ENCODE data around the gene YEATS2. TPM values are rescaled to one million over a fixed set of nuclear protein-coding genes. Genes with fewer than 3 reads are reported as not detected.

The YEATS2 gene
- total and polyA plus RNA-seq, 2 experiments from 2014 or later: 15.2 to 72.8 TPM

DNA sequence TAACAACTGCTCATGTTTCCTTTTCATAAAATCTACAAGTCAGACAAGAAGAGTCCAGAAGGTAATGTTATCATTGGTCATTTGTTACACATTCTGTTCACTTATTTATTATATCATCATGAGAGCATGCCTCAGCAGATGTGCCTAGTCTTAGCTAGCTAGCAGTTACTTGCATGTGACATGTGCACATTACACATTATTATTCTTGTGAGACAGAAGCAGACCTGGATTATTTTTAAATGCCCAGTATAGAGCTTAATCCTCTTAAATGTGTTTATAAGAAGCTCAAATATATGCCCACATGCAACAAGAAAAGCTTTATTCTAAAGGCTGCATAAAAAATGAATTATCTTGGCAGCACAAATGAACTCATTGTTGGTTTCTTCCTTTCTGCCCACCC is 12.6 kb downstream of the YEATS2 start:
- no peaks in the 10 kb centered on the region for H3F3A ChIP-seq (replicated peaks; ENCODE audit: low read depth)
- Mint-ChIP-seq H3K4me1 (no peaks in the 10 kb centered on the region; the same call in 2 of the 3 replicates), H3K36me3 (ENCODE audit: low read depth) (peaks cover 11% of the 10 kb centered on the region), H3K4me3 (no peak overlapping the region), H3K27me3 (ENCODE audit: insufficient read depth, low read depth, poor library complexity) (peaks cover 5% of the 10 kb centered on the region), H3K9me3 (no peaks in the 10 kb centered on the region), H3K27ac (no peak overlapping the region)
- no peaks in the 10 kb centered on the region for H3K27me3 ChIP-seq (ENCODE audit: insufficient read depth)
- DNase-seq (ENCODE audit: low spot score) (no peak), ATAC-seq (no peak)
- H2AFZ ChIP-seq: no peak overlapping the region
- H3K4me3 ChIP-seq: no peak overlapping the region
- H3K36me3 ChIP-seq (ENCODE audit: insufficient read depth): peaks cover 3% of the 10 kb centered on the region; the same call in 1 of the 2 replicates
- H3K27ac ChIP-seq (ENCODE audit: low read depth): no peak overlapping the region
- H4K20me1 ChIP-seq (replicated peaks; ENCODE audit: insufficient read depth): peaks cover 59% of the 10 kb centered on the region
- H3K79me2 ChIP-seq (replicated peaks; ENCODE audit: insufficient read depth): peaks cover 100% of the 10 kb centered on the region
- no peaks in the 10 kb centered on the region for H3K9me2 ChIP-seq (ENCODE audit: insufficient read depth)
- no peaks in the 10 kb centered on the region for H3K4me1 ChIP-seq (ENCODE audit: insufficient read depth)
- TF ChIP-seq POLR2AphosphoS5 (IDR thresholded peaks at IDR 0.05; ENCODE audit: low read depth) (no peak), EZH2phosphoT487 (IDR thresholded peaks at IDR 0.05; ENCODE audit: unreplicated experiment) (no peak), STAT1 (IDR thresholded peaks at IDR 0.05; ENCODE audit: unreplicated experiment) (no peak), JUNB (IDR thresholded peaks at IDR 0.05; ENCODE audit: unreplicated experiment) (no peak), CREB1 (CRISPR knock-in tag; IDR thresholded peaks at IDR 0.05; ENCODE audit: low read depth) (no peak), ZNF331 (CRISPR knock-in tag; IDR thresholded peaks at IDR 0.05; ENCODE audit: low read depth) (no peak), EZH2 (IDR thresholded peaks at IDR 0.05; ENCODE audit: low read depth, unreplicated experiment) (no peak), ZNF114 (CRISPR knock-in tag; IDR thresholded peaks at IDR 0.05) (no peak), NANOG (IDR thresholded peaks at IDR 0.05; ENCODE audit: borderline replicate concordance) (no peak)
- TF ChIP-seq, protein P1, sequence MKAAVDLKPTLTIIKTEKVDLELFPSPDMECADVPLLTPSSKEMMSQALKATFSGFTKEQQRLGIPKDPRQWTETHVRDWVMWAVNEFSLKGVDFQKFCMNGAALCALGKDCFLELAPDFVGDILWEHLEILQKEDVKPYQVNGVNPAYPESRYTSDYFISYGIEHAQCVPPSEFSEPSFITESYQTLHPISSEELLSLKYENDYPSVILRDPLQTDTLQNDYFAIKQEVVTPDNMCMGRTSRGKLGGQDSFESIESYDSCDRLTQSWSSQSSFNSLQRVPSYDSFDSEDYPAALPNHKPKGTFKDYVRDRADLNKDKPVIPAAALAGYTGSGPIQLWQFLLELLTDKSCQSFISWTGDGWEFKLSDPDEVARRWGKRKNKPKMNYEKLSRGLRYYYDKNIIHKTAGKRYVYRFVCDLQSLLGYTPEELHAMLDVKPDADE (IDR thresholded peaks at IDR 0.05): no peak
- TF ChIP-seq, protein P2, sequence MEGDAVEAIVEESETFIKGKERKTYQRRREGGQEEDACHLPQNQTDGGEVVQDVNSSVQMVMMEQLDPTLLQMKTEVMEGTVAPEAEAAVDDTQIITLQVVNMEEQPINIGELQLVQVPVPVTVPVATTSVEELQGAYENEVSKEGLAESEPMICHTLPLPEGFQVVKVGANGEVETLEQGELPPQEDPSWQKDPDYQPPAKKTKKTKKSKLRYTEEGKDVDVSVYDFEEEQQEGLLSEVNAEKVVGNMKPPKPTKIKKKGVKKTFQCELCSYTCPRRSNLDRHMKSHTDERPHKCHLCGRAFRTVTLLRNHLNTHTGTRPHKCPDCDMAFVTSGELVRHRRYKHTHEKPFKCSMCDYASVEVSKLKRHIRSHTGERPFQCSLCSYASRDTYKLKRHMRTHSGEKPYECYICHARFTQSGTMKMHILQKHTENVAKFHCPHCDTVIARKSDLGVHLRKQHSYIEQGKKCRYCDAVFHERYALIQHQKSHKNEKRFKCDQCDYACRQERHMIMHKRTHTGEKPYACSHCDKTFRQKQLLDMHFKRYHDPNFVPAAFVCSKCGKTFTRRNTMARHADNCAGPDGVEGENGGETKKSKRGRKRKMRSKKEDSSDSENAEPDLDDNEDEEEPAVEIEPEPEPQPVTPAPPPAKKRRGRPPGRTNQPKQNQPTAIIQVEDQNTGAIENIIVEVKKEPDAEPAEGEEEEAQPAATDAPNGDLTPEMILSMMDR (conservative IDR thresholded peaks at IDR 0.05; ENCODE audit: low read depth in 2 of 2): no peak
- TF ChIP-seq, protein P3, sequence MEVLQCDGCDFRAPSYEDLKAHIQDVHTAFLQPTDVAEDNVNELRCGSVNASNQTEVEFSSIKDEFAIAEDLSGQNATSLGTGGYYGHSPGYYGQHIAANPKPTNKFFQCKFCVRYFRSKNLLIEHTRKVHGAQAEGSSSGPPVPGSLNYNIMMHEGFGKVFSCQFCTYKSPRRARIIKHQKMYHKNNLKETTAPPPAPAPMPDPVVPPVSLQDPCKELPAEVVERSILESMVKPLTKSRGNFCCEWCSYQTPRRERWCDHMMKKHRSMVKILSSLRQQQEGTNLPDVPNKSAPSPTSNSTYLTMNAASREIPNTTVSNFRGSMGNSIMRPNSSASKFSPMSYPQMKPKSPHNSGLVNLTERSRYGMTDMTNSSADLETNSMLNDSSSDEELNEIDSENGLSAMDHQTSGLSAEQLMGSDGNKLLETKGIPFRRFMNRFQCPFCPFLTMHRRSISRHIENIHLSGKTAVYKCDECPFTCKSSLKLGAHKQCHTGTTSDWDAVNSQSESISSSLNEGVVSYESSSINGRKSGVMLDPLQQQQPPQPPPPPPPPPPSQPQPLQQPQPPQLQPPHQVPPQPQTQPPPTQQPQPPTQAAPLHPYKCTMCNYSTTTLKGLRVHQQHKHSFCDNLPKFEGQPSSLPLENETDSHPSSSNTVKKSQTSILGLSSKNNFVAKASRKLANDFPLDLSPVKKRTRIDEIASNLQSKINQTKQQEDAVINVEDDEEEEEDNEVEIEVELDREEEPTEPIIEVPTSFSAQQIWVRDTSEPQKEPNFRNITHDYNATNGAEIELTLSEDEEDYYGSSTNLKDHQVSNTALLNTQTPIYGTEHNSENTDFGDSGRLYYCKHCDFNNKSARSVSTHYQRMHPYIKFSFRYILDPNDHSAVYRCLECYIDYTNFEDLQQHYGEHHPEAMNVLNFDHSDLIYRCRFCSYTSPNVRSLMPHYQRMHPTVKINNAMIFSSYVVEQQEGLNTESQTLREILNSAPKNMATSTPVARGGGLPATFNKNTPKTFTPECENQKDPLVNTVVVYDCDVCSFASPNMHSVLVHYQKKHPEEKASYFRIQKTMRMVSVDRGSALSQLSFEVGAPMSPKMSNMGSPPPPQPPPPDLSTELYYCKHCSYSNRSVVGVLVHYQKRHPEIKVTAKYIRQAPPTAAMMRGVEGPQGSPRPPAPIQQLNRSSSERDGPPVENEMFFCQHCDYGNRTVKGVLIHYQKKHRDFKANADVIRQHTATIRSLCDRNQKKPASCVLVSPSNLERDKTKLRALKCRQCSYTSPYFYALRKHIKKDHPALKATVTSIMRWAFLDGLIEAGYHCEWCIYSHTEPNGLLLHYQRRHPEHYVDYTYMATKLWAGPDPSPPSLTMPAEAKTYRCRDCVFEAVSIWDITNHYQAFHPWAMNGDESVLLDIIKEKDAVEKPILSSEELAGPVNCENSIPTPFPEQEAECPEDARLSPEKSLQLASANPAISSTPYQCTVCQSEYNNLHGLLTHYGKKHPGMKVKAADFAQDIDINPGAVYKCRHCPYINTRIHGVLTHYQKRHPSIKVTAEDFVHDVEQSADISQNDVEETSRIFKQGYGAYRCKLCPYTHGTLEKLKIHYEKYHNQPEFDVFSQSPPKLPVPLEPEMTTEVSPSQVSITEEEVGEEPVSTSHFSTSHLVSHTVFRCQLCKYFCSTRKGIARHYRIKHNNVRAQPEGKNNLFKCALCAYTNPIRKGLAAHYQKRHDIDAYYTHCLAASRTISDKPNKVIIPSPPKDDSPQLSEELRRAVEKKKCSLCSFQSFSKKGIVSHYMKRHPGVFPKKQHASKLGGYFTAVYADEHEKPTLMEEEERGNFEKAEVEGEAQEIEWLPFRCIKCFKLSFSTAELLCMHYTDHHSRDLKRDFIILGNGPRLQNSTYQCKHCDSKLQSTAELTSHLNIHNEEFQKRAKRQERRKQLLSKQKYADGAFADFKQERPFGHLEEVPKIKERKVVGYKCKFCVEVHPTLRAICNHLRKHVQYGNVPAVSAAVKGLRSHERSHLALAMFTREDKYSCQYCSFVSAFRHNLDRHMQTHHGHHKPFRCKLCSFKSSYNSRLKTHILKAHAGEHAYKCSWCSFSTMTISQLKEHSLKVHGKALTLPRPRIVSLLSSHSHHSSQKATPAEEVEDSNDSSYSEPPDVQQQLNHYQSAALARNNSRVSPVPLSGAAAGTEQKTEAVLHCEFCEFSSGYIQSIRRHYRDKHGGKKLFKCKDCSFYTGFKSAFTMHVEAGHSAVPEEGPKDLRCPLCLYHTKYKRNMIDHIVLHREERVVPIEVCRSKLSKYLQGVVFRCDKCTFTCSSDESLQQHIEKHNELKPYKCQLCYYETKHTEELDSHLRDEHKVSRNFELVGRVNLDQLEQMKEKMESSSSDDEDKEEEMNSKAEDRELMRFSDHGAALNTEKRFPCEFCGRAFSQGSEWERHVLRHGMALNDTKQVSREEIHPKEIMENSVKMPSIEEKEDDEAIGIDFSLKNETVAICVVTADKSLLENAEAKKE (CRISPR knock-in tag; IDR thresholded peaks at IDR 0.05): no peak
- TF ChIP-seq, protein P4, sequence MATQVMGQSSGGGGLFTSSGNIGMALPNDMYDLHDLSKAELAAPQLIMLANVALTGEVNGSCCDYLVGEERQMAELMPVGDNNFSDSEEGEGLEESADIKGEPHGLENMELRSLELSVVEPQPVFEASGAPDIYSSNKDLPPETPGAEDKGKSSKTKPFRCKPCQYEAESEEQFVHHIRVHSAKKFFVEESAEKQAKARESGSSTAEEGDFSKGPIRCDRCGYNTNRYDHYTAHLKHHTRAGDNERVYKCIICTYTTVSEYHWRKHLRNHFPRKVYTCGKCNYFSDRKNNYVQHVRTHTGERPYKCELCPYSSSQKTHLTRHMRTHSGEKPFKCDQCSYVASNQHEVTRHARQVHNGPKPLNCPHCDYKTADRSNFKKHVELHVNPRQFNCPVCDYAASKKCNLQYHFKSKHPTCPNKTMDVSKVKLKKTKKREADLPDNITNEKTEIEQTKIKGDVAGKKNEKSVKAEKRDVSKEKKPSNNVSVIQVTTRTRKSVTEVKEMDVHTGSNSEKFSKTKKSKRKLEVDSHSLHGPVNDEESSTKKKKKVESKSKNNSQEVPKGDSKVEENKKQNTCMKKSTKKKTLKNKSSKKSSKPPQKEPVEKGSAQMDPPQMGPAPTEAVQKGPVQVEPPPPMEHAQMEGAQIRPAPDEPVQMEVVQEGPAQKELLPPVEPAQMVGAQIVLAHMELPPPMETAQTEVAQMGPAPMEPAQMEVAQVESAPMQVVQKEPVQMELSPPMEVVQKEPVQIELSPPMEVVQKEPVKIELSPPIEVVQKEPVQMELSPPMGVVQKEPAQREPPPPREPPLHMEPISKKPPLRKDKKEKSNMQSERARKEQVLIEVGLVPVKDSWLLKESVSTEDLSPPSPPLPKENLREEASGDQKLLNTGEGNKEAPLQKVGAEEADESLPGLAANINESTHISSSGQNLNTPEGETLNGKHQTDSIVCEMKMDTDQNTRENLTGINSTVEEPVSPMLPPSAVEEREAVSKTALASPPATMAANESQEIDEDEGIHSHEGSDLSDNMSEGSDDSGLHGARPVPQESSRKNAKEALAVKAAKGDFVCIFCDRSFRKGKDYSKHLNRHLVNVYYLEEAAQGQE (IDR thresholded peaks at IDR 0.05; ENCODE audit: unreplicated experiment): no peak
- no peak overlapping the region for H3K4me2 ChIP-seq

Data from GM23338 (cell line).